Bronchial epithelial cell (primary cell): ENCODE measurements around the gene ATRAID. TPM values are rescaled to one million over a fixed set of nuclear protein-coding genes. Genes with fewer than 3 reads are reported as not detected.

Experiments used
- DNase-seq: peaks from one replicate; pipeline ENCODE4 v3.0.0-alpha.2; 2010; ENCODE audit warnings: low read depth
- FAIRE-seq: peaks from 2 replicates; lab custom pipeline; 2011; peaks lifted over from hg19 to GRCh38; lab: Jason Lieb, UNC
- H3K27me3 ChIP-seq: 2 replicates; pipeline ENCODE4 v1.5.1; 2011; ENCODE audit warnings: low read length; ENCODE audit not compliant: control insufficient read depth, insufficient read depth
- H3K36me3 ChIP-seq: 2 replicates; pipeline ENCODE4 v1.5.1; 2011; ENCODE audit warnings: low read length; ENCODE audit not compliant: control insufficient read depth, insufficient read depth
- H3K4me3 ChIP-seq: 2 replicates; pipeline ENCODE4 v1.5.1; 2011; ENCODE audit warnings: mild to moderate bottlenecking, low read depth, low read length, control low read depth
- CTCF ChIP-seq: IDR thresholded peaks from 2 replicates; pipeline ENCODE4 v1.5.1; 2011; ENCODE audit warnings: mild to moderate bottlenecking, moderate library complexity, low read length, control low read depth, inconsistent platforms; ENCODE audit not compliant: insufficient read depth, severe bottlenecking
- total RNA-seq: library from RNA; depleted of rRNA; stranded (reverse); fragments of >200 nt; gene quantifications from 2 replicates; pipeline ENCODE4 v1.2.1, GENCODE V29; 2014

Gene ATRAID
- total RNA-seq, 1 donor from 2014 or later = 257 TPM

GRCh38 chr2:27251766-27252165, 39.9 kb downstream of the ATRAID start:
- no peak overlapping the region for H3K4me3 ChIP-seq
- H3K36me3 ChIP-seq = no peaks in the 10 kb centered on the region
- H3K27me3 ChIP-seq = peaks cover 3% of the 10 kb centered on the region
- DNase-seq = no peak
- no peak for FAIRE-seq
- TF ChIP-seq CTCF = no peak

GRCh38 chr2:27255187-27255586, 43.3 kb downstream of the ATRAID start:
- Histone ChIP-seq H3K36me3 (no peaks in the 10 kb centered on the region), H3K27me3 (peaks cover 10% of the 10 kb centered on the region), H3K4me3 (no peak overlapping the region)
- TF ChIP-seq CTCF = no peak
- FAIRE-seq = no peak
- no peak for DNase-seq

- DNase-seq = peak; percentile 35
- no peak for FAIRE-seq
- TF ChIP-seq CTCF = no peak
- Histone ChIP-seq H3K36me3 (no peaks in the 10 kb centered on the region), H3K27me3 (peaks cover 11% of the 10 kb centered on the region), H3K4me3 (no peak overlapping the region)
These were observed 43.8 kb downstream of the ATRAID start for GRCh38 chr2:27255660-27256059.

GRCh38 chr2:27256855-27257454, 45.1 kb downstream of the ATRAID start:
- Histone ChIP-seq H3K4me3 (no peak overlapping the region), H3K36me3 (no peaks in the 10 kb centered on the region), H3K27me3 (peaks cover 23% of the 10 kb centered on the region)
- FAIRE-seq (no peak), DNase-seq (no peak)
- TF ChIP-seq CTCF = no peak

- no peaks in the 10 kb centered on the region for H3K36me3 ChIP-seq
- FAIRE-seq = no peak
- peaks cover 28% of the 10 kb centered on the region for H3K27me3 ChIP-seq
- no peak for DNase-seq
- TF ChIP-seq CTCF = no peak
- H3K4me3 ChIP-seq = no peak overlapping the region
These were observed 46.2 kb downstream of the ATRAID start for GRCh38 chr2:27258051-27258450.
